Caco-2 (cell line): ENCODE results near the gene PHLPP1. TPM values are rescaled to one million over a fixed set of nuclear protein-coding genes. Genes with fewer than 3 reads are reported as not detected.

Experiments
- BruUV-seq: library from RNA; stranded (reverse); fragments of 400-500 nt; replicated peaks from 2 replicates; lab custom pipeline; 2021; lab: Mats Ljungman, UMichigan
- CTCF ChIA-PET: fragments of 300-600 bp; sonication (Branson Sonifier 250); formaldehyde crosslinking; loops from one replicate; lab custom pipeline; 2022; ENCODE audit warnings: antibody characterized with exemption; lab: Charles Lee
- POLR2A ChIA-PET: fragments of 300-600 bp; sonication (Branson Sonifier 250); formaldehyde crosslinking; loops from one replicate; lab custom pipeline; 2022; ENCODE audit warnings: antibody characterized with exemption; lab: Charles Lee
- DNase-seq, 2 experiments: peaks; one replicate each; pipeline versions ENCODE4 v3.0.0 to v3.0.0-alpha.2; 2020 to 2022
- H3K27me3 ChIP-seq: replicated peaks from 2 replicates; pipeline ENCODE4 v1.6.0; 2011; ENCODE audit warnings: low read length; ENCODE audit not compliant: control insufficient read depth, insufficient read depth
- H3K36me3 ChIP-seq: 2 replicates; pipeline ENCODE4 v1.5.1; 2011; ENCODE audit warnings: low read length; ENCODE audit not compliant: control insufficient read depth, insufficient read depth
- H3K4me1 ChIP-seq: fragments of 250-450 bp; sonication (Bioruptor Pico); 2 replicates; pipeline ENCODE4 v1.5.1; 2020; ENCODE audit warnings: mild to moderate bottlenecking
- H3K4me3 ChIP-seq: 2 replicates; pipeline ENCODE4 v1.5.1; 2011; ENCODE audit warnings: low read depth, mild to moderate bottlenecking, control low read depth, low read length
- H3K9me3 ChIP-seq: fragments of 250-450 bp; sonication (Bioruptor Pico); 2 replicates; pipeline ENCODE4 v1.5.1; 2020; ENCODE audit warnings: mild to moderate bottlenecking, moderate library complexity
- H3K27ac Mint-ChIP-seq: one replicate; pipeline ENCODE4 v1.8.0; 2022; ENCODE audit warnings: mixed read lengths; ENCODE audit not compliant: unreplicated experiment
- H3K27me3 Mint-ChIP-seq: one replicate; pipeline ENCODE4 v1.8.0; 2022; ENCODE audit warnings: mixed read lengths; ENCODE audit not compliant: insufficient read depth, unreplicated experiment
- H3K36me3 Mint-ChIP-seq: one replicate; pipeline ENCODE4 v1.8.0; 2022; ENCODE audit warnings: mild to moderate bottlenecking, mixed read lengths; ENCODE audit not compliant: insufficient read depth, unreplicated experiment
- H3K4me1 Mint-ChIP-seq: one replicate; pipeline ENCODE4 v1.8.0; 2022; ENCODE audit warnings: low read depth, mixed read lengths; ENCODE audit not compliant: unreplicated experiment
- H3K4me3 Mint-ChIP-seq: one replicate; pipeline ENCODE4 v1.8.0; 2022; ENCODE audit warnings: mild to moderate bottlenecking, moderate library complexity, mixed read lengths; ENCODE audit not compliant: unreplicated experiment
- H3K9me3 Mint-ChIP-seq: one replicate; pipeline ENCODE4 v1.8.0; 2022; ENCODE audit warnings: mixed read lengths; ENCODE audit not compliant: unreplicated experiment
- intact Hi-C: fragments of 100-400 bp; cut with micrococcal nuclease; formaldehyde crosslinking; loops from one replicate; pipeline ENCODE4 v1.10.0; 2022; ENCODE audit not compliant: unreplicated experiment
- total RNA-seq: library from RNA; stranded (reverse); gene quantifications from 2 replicates; pipeline ENCODE4 v1.2.3, GENCODE V29; 2022
- TF ChIP-seq, protein P1 (sequence below), 2 experiments: fragments of 200-600 bp in 1 of 2; IDR thresholded peaks; 1 replicate in 1 of 2; 2 replicates in 1 of 2; pipeline versions ENCODE4 v1.5.1 to v1.8.0; 2011 to 2022; ENCODE audit warnings: antibody characterized with exemption in 1 of 2, control low read depth in 1 of 2, inconsistent platforms in 1 of 2, low read depth in 1 of 2, low read length in 1 of 2, mild to moderate bottlenecking in 1 of 2, moderate library complexity in 1 of 2; ENCODE audit not compliant: insufficient read depth in 1 of 2, severe bottlenecking in 1 of 2, unreplicated experiment in 1 of 2

Gene PHLPP1
- total RNA-seq, 1 experiment from 2014 or later: 20.1 TPM

- no TSS peak for BruUV-seq
- Mint-ChIP-seq H3K9me3 (no peaks in the 10 kb centered on the region), H3K4me3 (no peak overlapping the region), H3K27ac (no peak overlapping the region), H3K4me1 (no peaks in the 10 kb centered on the region), H3K27me3 (no peaks in the 10 kb centered on the region), H3K36me3 (peaks cover 9% of the 10 kb centered on the region)
- no peaks in the 10 kb centered on the region for H3K27me3 ChIP-seq
- no peaks in the 10 kb centered on the region for H3K4me1 ChIP-seq
- ChIA-PET CTCF (interaction anchor here (0.7 kb wide), 1 partner anchor 33 kb away, joined by 3 read pairs; no protein-coding TSS in a partner anchor), POLR2A (no interaction called here)
- DNase-seq: no peak
- no peak overlapping the region for H3K4me3 ChIP-seq
- intact Hi-C loops: no loop called here
- no peaks in the 10 kb centered on the region for H3K36me3 ChIP-seq
- TF ChIP-seq, protein P1, sequence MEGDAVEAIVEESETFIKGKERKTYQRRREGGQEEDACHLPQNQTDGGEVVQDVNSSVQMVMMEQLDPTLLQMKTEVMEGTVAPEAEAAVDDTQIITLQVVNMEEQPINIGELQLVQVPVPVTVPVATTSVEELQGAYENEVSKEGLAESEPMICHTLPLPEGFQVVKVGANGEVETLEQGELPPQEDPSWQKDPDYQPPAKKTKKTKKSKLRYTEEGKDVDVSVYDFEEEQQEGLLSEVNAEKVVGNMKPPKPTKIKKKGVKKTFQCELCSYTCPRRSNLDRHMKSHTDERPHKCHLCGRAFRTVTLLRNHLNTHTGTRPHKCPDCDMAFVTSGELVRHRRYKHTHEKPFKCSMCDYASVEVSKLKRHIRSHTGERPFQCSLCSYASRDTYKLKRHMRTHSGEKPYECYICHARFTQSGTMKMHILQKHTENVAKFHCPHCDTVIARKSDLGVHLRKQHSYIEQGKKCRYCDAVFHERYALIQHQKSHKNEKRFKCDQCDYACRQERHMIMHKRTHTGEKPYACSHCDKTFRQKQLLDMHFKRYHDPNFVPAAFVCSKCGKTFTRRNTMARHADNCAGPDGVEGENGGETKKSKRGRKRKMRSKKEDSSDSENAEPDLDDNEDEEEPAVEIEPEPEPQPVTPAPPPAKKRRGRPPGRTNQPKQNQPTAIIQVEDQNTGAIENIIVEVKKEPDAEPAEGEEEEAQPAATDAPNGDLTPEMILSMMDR (IDR thresholded peaks at IDR 0.05; ENCODE audit: insufficient read depth in 1 of 2, low read depth in 1 of 2, low read length in 1 of 2, severe bottlenecking in 1 of 2, unreplicated experiment in 1 of 2): no peak
- no peaks in the 10 kb centered on the region for H3K9me3 ChIP-seq
Observed at GRCh38 chr18:62950246-62950645, 234.9 kb downstream of the PHLPP1 start.

DNA sequence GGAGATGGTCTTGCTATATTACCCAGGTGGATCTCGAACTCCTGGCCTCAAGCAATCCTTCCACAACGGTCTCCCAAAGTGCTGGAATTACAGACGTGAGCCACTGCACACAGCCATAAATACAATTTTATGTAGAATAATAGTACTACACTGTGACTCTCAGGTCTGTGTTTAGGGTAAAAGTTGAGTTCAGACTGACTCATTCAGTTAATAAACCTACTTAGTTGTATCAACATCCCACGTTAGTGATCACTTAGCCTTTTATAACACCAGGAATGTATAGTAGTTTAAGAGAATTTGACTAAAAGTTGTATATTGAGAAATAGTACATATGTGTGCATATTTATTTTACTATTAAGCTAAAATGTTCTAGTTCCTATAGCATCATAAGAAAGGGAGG, 237.5 kb downstream of the PHLPP1 start:
- Mint-ChIP-seq H3K36me3 (peaks cover 4% of the 10 kb centered on the region), H3K4me3 (no peak overlapping the region), H3K9me3 (no peaks in the 10 kb centered on the region), H3K27ac (peak overlapping the region; percentile 15), H3K27me3 (no peaks in the 10 kb centered on the region), H3K4me1 (no peaks in the 10 kb centered on the region)
- DNase-seq: no peak
- TF ChIP-seq, protein P1 (IDR thresholded peaks at IDR 0.05; ENCODE audit: insufficient read depth in 1 of 2, low read depth in 1 of 2, low read length in 1 of 2, severe bottlenecking in 1 of 2, unreplicated experiment in 1 of 2): no peak
- Histone ChIP-seq H3K4me3 (no peak overlapping the region), H3K9me3 (no peaks in the 10 kb centered on the region), H3K36me3 (no peaks in the 10 kb centered on the region), H3K27me3 (no peaks in the 10 kb centered on the region), H3K4me1 (no peaks in the 10 kb centered on the region)
- ChIA-PET CTCF (no interaction called here), POLR2A (no interaction called here)
- intact Hi-C loops: no loop called here
- no TSS peak for BruUV-seq

- H3K36me3 Mint-ChIP-seq: peaks cover 13% of the 10 kb centered on the region
- POLR2A ChIA-PET: no interaction called here
Observed at GRCh38 chr18:62953663-62954062, 238.3 kb downstream of the PHLPP1 start.

More at GRCh38 chr18:62953663-62954062, 238.3 kb downstream of the PHLPP1 start:
- Histone ChIP-seq H3K36me3 (no peaks in the 10 kb centered on the region), H3K4me3 (no peak overlapping the region), H3K9me3 (no peaks in the 10 kb centered on the region), H3K4me1 (no peaks in the 10 kb centered on the region), H3K27me3 (no peaks in the 10 kb centered on the region)
- Mint-ChIP-seq H3K9me3 (no peaks in the 10 kb centered on the region), H3K4me3 (no peak overlapping the region), H3K4me1 (no peaks in the 10 kb centered on the region), H3K27me3 (no peaks in the 10 kb centered on the region), H3K27ac (peak overlapping the region; percentile 15)
- CTCF ChIA-PET: no interaction called here
- no TSS peak for BruUV-seq
- intact Hi-C loops: no loop called here
- TF ChIP-seq, protein P1 (IDR thresholded peaks at IDR 0.05; ENCODE audit: insufficient read depth in 1 of 2, low read depth in 1 of 2, low read length in 1 of 2, severe bottlenecking in 1 of 2, unreplicated experiment in 1 of 2): no peak
- DNase-seq: no peak
